ENCODE results near the gene PRKCE. TPM values are rescaled to one million over a fixed set of nuclear protein-coding genes. Genes with fewer than 3 reads are reported as not detected.

PRKCE gene
- total RNA-seq, 1 donor from 2014 or later = 21.0 TPM

GRCh38 chr2:45843136-45843535, 191.7 kb downstream of the PRKCE start:
- TF ChIP-seq, protein P1, sequence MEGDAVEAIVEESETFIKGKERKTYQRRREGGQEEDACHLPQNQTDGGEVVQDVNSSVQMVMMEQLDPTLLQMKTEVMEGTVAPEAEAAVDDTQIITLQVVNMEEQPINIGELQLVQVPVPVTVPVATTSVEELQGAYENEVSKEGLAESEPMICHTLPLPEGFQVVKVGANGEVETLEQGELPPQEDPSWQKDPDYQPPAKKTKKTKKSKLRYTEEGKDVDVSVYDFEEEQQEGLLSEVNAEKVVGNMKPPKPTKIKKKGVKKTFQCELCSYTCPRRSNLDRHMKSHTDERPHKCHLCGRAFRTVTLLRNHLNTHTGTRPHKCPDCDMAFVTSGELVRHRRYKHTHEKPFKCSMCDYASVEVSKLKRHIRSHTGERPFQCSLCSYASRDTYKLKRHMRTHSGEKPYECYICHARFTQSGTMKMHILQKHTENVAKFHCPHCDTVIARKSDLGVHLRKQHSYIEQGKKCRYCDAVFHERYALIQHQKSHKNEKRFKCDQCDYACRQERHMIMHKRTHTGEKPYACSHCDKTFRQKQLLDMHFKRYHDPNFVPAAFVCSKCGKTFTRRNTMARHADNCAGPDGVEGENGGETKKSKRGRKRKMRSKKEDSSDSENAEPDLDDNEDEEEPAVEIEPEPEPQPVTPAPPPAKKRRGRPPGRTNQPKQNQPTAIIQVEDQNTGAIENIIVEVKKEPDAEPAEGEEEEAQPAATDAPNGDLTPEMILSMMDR (IDR thresholded peaks at IDR 0.05; ENCODE audit: insufficient read depth, low read length, poor library complexity, severe bottlenecking) = no peak
- Histone ChIP-seq H3K36me3 (ENCODE audit: control insufficient read depth, insufficient read depth, low read length) (no peaks in the 10 kb centered on the region), H3K4me3 (ENCODE audit: low read depth, low read length) (no peak overlapping the region), H3K27me3 (ENCODE audit: control insufficient read depth, insufficient read depth, low read length) (no peaks in the 10 kb centered on the region)
- DNase-seq (ENCODE audit: low read depth) = no peak

DNA sequence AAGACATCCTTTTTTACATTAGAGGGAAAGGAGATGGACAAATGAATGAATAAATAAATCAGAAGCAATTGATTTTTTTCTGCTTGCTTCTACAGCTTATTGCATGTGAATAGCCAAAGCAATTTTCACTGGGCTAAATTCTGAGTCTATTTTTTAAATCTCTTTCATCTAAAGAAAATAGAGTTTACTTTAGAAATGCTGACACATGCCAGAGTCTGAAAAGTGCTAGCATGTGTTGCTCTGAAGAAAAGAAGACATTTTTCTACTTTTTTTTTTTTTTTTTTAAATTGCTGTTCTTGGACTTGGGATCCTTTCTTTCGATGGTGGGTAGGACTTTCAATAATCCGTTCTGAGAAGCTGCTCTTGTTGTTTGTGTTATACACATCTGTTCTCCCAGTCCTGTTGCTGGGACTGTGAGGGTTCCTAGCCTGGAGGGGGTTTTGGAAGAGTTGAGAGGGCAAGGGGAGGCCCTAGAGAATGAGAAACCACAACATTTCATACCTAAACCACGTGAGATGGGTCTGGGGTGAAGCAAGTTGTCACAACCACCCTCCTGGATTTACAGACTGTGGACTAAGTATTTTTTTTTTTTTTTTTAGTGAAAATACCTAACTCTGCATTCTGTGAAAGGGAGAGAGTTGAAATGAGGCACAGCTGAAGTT, 193.5 kb downstream of the PRKCE start:
- Histone ChIP-seq H3K27me3 (ENCODE audit: control insufficient read depth, insufficient read depth, low read length) (no peaks in the 10 kb centered on the region), H3K4me3 (ENCODE audit: low read depth, low read length) (no peak overlapping the region), H3K36me3 (ENCODE audit: control insufficient read depth, insufficient read depth, low read length) (no peaks in the 10 kb centered on the region)
- TF ChIP-seq, protein P1 (IDR thresholded peaks at IDR 0.05; ENCODE audit: insufficient read depth, low read length, poor library complexity, severe bottlenecking) = no peak
- no peak for DNase-seq (ENCODE audit: low read depth)

DNA sequence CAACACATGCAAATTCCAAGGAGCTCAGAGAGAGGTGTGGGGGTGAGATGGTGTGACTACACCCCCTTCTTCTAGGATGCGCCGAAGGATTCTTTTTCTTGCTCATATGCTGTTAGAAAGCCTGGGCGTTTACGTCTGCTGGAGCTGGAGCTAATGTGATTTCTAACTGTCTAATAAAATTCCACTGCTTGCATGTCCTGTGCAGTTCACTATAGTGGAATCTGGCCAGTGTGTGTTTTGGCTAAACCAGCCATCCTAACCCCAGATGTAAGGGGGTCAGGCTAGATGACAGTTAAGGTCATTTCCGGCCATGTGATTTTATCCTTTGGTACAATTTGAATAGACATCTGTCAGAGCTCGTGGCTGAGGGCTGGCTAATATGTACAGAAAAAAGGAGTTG, 194.1 kb downstream of the PRKCE start:
- H3K4me3 ChIP-seq (ENCODE audit: low read depth, low read length) = no peak overlapping the region
- TF ChIP-seq, protein P1 (IDR thresholded peaks at IDR 0.05; ENCODE audit: insufficient read depth, low read length, poor library complexity, severe bottlenecking) = no peak
- H3K36me3 ChIP-seq (ENCODE audit: control insufficient read depth, insufficient read depth, low read length) = no peaks in the 10 kb centered on the region
- no peak for DNase-seq (ENCODE audit: low read depth)
- H3K27me3 ChIP-seq (ENCODE audit: control insufficient read depth, insufficient read depth, low read length) = no peaks in the 10 kb centered on the region

- H3K4me3 ChIP-seq (ENCODE audit: low read depth, low read length) = no peak overlapping the region
- no peaks in the 10 kb centered on the region for H3K27me3 ChIP-seq (ENCODE audit: control insufficient read depth, insufficient read depth, low read length)
- no peak for DNase-seq (ENCODE audit: low read depth)
- TF ChIP-seq, protein P1 (IDR thresholded peaks at IDR 0.05; ENCODE audit: insufficient read depth, low read length, poor library complexity, severe bottlenecking) = no peak
- H3K36me3 ChIP-seq (ENCODE audit: control insufficient read depth, insufficient read depth, low read length) = no peaks in the 10 kb centered on the region
Measured at GRCh38 chr2:45849491-45850283, 198.2 kb downstream of the PRKCE start.

DNA sequence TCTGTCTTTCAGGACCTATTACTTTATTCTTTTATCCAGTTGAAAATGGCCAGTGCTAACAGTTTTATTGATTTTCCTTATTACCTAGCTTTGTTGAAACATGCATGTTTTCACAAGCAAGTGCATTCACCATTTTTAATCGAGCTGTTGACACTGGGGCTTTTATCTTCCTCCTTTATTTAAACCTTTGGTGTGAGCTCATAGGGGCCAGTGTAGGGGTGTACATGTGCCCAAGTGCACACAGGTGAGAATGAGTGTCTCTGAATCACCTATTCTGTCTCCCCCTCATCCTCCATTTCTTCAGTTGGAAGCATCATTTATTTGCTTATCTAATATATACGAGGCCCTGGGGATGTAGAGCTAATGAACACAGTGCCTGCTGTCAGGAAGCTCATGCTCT, 199.1 kb downstream of the PRKCE start:
- no peak overlapping the region for H3K4me3 ChIP-seq (ENCODE audit: low read depth, low read length)
- H3K36me3 ChIP-seq (ENCODE audit: control insufficient read depth, insufficient read depth, low read length) = no peaks in the 10 kb centered on the region
- TF ChIP-seq, protein P1 (IDR thresholded peaks at IDR 0.05; ENCODE audit: insufficient read depth, low read length, poor library complexity, severe bottlenecking) = no peak
- no peak for DNase-seq (ENCODE audit: low read depth)
- no peaks in the 10 kb centered on the region for H3K27me3 ChIP-seq (ENCODE audit: control insufficient read depth, insufficient read depth, low read length)
